Erythroblast (primary cell): ENCODE results near the gene SSU72.

Source experiments
- GATA1 ChIP-seq: IDR thresholded peaks from 2 replicates; pipeline ENCODE4 v1.6.1; 2011; ENCODE audit warnings: low read depth, mild to moderate bottlenecking, control low read depth, low read length, moderate library complexity
- POLR2A ChIP-seq: IDR thresholded peaks from 2 replicates; pipeline ENCODE4 v1.6.1; 2011; ENCODE audit warnings: mild to moderate bottlenecking, low read length

- TF ChIP-seq POLR2A: no peak
- TF ChIP-seq GATA1: no peak
Observed at GRCh38 chr1:1609822-1610485, 35.3 kb upstream of the SSU72 start.
